A673 (cell line): ENCODE data around the gene PSMG4. TPM values are rescaled to one million over a fixed set of nuclear protein-coding genes. Genes with fewer than 3 reads are reported as not detected.

ENCODE experiments used
- BruUV-seq: library from RNA; stranded (reverse); fragments of 400-500 nt; replicated peaks from 2 replicates; lab custom pipeline; 2021; lab: Mats Ljungman, UMichigan
- CTCF ChIA-PET: fragments of 300-600 bp; sonication (Branson Sonifier 250); formaldehyde crosslinking; loops from one replicate; lab custom pipeline; 2022; ENCODE audit warnings: antibody characterized with exemption; lab: Charles Lee
- POLR2A ChIA-PET: fragments of 300-600 bp; sonication (Branson Sonifier 250); formaldehyde crosslinking; loops from one replicate; lab custom pipeline; 2022; ENCODE audit warnings: antibody characterized with exemption; ENCODE audit not compliant: low non-redundant PET; lab: Charles Lee
- DNase-seq: peaks from one replicate; pipeline ENCODE4 v3.0.0-alpha.2; 2015; ENCODE audit warnings: low spot score
- H3K27ac ChIP-seq: fragments of 200-600 bp; sonication (generic); 2 replicates; pipeline ENCODE4 v1.5.1; 2016; ENCODE audit warnings: mixed run types, low read depth, mild to moderate bottlenecking, mixed read lengths, antibody characterized with exemption, low read length; ENCODE audit not compliant: poor library complexity, severe bottlenecking
- H3K27me3 ChIP-seq: fragments of 200-600 bp; sonication (generic); replicated peaks from 2 replicates; pipeline ENCODE4 v1.6.1; 2017; ENCODE audit warnings: mixed run types, low read depth, mild to moderate bottlenecking, mixed read lengths, antibody characterized with exemption, low read length; ENCODE audit not compliant: insufficient read depth, poor library complexity
- H3K36me3 ChIP-seq: fragments of 200-600 bp; sonication (generic); 2 replicates; pipeline ENCODE4 v1.6.1; 2016; ENCODE audit warnings: mixed run types, mild to moderate bottlenecking, mixed read lengths, antibody characterized with exemption, low read length; ENCODE audit not compliant: insufficient read depth, poor library complexity, severe bottlenecking
- H3K4me1 ChIP-seq: fragments of 200-600 bp; sonication (generic); 2 replicates; pipeline ENCODE4 v1.6.1; 2017; ENCODE audit warnings: mixed run types, mild to moderate bottlenecking, mixed read lengths, antibody characterized with exemption, low read length; ENCODE audit not compliant: insufficient read depth, poor library complexity, severe bottlenecking
- H3K4me3 ChIP-seq: fragments of 200-600 bp; sonication (generic); 2 replicates; pipeline ENCODE4 v1.5.1; 2016; ENCODE audit warnings: low read depth, mixed run types, mild to moderate bottlenecking, mixed read lengths, low read length; ENCODE audit not compliant: poor library complexity, severe bottlenecking
- H3K9me3 ChIP-seq: fragments of 200-600 bp; sonication (generic); 2 replicates; pipeline ENCODE4 v1.6.1; 2016; ENCODE audit warnings: mixed run types, low read depth, mild to moderate bottlenecking, mixed read lengths, antibody characterized with exemption, low read length; ENCODE audit not compliant: poor library complexity, severe bottlenecking
- CTCF ChIP-seq: fragments of 300-800, 200-600 bp; sonication (generic); conservative IDR thresholded peaks from 2 replicates; pipeline ENCODE4 v1.5.1; 2017; ENCODE audit warnings: low read depth, mild to moderate bottlenecking, antibody characterized with exemption, low read length, moderate library complexity, mixed read lengths
- EZH2 ChIP-seq: fragments of 200-600 bp; sonication (generic); IDR thresholded peaks from 2 replicates; pipeline ENCODE4 v1.6.1; 2017; ENCODE audit warnings: borderline replicate concordance, low read depth, mild to moderate bottlenecking, mixed read lengths, antibody characterized with exemption, low read length; ENCODE audit not compliant: poor library complexity, severe bottlenecking
- intact Hi-C: fragments of 100-400 bp; cut with micrococcal nuclease; formaldehyde crosslinking; loops from one replicate; pipeline ENCODE4 v1.10.0; 2022; ENCODE audit not compliant: unreplicated experiment
- total RNA-seq: library from RNA; stranded (reverse); gene quantifications from 2 replicates; pipeline ENCODE4 v1.2.3, GENCODE V29; 2021

Gene PSMG4
- total RNA-seq, 1 experiment from 2014 or later, result 34.4 TPM

GRCh38 chr6:3285049-3285639, 26.4 kb downstream of the PSMG4 start:
- CTCF ChIA-PET, result interaction anchor here (0.6 kb wide), 1 partner anchor 447 kb away, joined by 3 read pairs; no protein-coding TSS in a partner anchor
- TF ChIP-seq CTCF, result no peak
- no peak for TF ChIP-seq EZH2
- Histone ChIP-seq H3K36me3 (no peaks in the 10 kb centered on the region), H3K9me3 (no peaks in the 10 kb centered on the region), H3K27me3 (no peaks in the 10 kb centered on the region), H3K27ac (no peak overlapping the region), H3K4me1 (peaks cover 18% of the 10 kb centered on the region), H3K4me3 (no peak overlapping the region)
- intact Hi-C loops, result no loop called here
- BruUV-seq, result no TSS peak
- no peak for DNase-seq
- POLR2A ChIA-PET, result no interaction called here

DNA sequence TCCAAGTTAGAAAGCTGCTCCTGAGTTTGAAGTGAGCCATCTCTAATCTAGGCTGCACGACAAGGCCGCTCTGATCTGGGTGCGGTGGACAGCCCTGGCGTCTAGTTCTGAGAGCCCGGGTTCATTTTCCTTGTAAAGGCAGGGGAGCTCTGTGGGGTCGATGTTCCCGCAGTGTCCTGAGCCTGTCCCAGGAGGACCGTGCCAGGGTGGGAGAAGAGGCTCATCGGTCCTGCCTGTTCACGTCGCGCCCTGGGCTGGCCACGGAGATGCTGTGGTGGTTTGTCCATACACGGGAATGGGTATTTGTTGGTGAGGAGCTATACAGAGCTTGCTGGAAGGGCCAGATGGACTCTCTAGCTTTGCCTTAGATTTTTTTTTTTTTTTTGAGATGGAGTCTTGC, 27.0 kb downstream of the PSMG4 start:
- POLR2A ChIA-PET, result no interaction called here
- H3K36me3 ChIP-seq, result no peaks in the 10 kb centered on the region
- intact Hi-C loops, result no loop called here
- CTCF ChIA-PET, result interaction anchor here (0.6 kb wide), 1 partner anchor 447 kb away, joined by 3 read pairs; no protein-coding TSS in a partner anchor
- BruUV-seq, result no TSS peak
- H3K27ac ChIP-seq, result no peak overlapping the region
- peaks cover 18% of the 10 kb centered on the region for H3K4me1 ChIP-seq
- no peak for DNase-seq
- no peaks in the 10 kb centered on the region for H3K9me3 ChIP-seq
- TF ChIP-seq EZH2 (no peak), CTCF (no peak)
- H3K27me3 ChIP-seq, result no peaks in the 10 kb centered on the region
- no peak overlapping the region for H3K4me3 ChIP-seq

DNA sequence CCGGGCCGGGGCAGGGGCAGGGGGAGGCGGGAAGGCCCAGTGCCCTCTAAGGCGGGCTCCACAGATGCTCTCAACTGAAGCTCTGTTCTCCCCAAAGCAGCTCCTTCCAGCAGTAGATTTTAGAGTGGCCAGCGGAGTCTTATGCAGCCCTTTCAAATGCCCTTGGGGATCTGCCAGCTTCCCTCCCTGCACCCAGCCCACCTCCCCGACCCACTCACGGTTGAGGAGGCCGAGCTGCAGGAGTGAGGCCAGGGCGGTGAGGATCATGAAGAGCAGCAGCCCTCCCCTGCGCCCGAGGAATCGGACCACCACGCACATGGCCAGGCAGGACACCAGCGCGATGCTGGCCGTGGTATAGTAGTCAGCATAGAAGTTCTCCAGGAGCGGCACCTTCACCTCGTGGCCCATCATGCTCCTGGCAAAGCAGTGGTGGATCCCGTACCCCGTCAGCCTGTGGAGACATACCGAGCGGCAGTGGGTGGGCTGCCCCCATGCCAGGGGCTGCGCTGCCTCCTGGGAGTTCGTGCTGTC, 28.0 kb downstream of the PSMG4 start:
- Histone ChIP-seq H3K4me3 (no peak overlapping the region), H3K9me3 (no peaks in the 10 kb centered on the region), H3K36me3 (no peaks in the 10 kb centered on the region), H3K4me1 (peaks cover 14% of the 10 kb centered on the region), H3K27me3 (no peaks in the 10 kb centered on the region), H3K27ac (no peak overlapping the region)
- DNase-seq, result no peak
- ChIA-PET POLR2A (no interaction called here), CTCF (no interaction called here)
- no TSS peak for BruUV-seq
- no peak for TF ChIP-seq CTCF
- no peak for TF ChIP-seq EZH2
- intact Hi-C loops, result no loop called here
